NCI-H1105 (cell line): ENCODE results near the gene PARG.
"Not testable (repeated sequence)": the region's sequence is repeated elsewhere in the genome, so short reads cannot be mapped to it uniquely, and the experiment has no call there.

Source experiments
- DNase-seq: peaks from one replicate; lab custom pipeline; 2025; lab: John Stamatoyannopoulos, UW

PARG gene

DNA sequence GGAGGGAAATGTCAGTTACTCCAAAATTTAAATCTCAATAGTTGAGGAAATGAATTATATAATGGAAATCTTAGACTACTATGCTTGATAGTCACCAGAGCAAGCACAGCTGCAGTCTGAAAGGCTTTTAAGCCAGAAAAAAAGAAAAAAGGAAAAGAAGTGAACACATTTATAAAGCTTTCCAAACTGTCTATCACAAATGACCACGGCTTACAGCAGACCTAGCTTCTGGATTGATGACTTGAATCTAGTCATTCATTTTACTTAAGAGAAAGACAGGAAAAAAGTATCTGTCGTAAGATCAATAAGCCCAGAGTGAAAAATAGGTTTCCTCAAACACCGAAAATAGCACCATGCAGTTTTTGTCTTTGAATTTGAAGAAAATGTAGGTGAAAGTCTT, 111.8 kb downstream of the PARG start:
- no peak for DNase-seq

DNA sequence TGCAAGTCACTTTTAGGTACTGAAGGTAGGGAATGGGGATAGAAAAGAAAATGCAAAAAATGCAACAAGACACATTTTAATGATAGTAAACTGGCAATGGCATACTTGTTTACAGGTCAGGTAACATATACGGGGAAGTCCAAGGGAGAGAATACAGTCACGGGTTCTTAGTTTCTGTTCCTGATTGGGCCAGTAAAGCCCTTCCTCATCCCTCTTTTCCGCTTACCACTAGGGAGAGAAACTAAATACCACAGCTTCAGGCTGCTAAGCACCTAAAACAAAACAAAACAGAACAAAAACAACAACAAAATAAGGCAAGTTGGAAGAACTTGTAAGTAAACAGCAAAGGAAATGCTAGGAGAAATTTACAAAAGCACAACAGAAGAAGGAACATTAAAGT, 114.5 kb downstream of the PARG start:
- no peak for DNase-seq

DNA sequence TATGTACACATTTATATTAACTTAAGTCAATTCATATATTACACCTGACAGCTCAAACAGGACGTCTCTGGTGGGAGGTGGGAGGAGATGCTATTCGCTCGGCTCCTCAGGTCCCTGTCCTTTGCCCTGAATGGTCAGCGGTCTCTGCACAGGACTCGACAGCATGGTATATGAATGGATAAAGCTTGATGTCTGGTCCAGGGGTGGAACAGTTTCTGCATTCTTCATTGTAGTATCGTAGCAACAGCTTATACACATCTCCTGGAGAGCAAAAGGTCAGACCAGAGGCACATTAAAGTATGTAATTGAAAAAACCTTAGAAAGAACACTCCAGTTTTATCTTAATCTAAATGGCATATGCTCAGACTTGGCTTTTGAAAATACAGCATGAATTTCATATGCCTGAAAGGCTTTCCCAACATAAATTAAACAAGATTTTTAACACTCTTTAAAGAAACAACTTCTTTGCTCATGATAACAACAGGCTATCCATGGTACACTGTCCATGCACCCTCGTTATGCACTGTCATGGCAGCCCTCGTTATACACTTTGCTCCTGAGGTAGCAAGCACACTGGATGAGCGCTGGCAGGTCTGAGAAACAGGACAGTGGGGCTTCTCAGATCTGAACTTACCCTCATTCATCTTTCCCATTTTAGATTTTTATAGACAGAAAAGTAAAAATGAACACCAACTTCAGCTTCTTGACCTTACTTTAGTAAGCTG, 122.4 kb downstream of the PARG start:
- DNase-seq, result no peak

DNA sequence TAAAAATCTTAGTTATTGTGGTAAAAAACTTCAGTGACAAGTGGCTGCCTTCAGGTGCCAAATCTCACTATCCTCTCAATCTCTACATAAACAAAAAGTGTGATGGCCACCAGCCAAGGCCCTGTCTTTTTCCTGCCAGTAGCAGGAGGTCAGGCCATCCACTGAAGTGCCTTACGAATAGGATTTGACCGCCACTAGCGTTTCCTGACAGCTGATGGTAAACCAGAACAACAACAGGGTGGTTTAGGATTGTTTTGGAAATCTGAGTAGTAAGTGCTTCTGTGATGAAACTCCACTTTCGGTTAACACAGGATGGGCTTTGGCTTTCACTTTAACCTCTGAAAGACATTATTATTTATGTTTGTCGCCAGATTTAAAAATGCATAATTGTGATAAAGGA, 124.0 kb downstream of the PARG start:
- DNase-seq, result no peak

DNA sequence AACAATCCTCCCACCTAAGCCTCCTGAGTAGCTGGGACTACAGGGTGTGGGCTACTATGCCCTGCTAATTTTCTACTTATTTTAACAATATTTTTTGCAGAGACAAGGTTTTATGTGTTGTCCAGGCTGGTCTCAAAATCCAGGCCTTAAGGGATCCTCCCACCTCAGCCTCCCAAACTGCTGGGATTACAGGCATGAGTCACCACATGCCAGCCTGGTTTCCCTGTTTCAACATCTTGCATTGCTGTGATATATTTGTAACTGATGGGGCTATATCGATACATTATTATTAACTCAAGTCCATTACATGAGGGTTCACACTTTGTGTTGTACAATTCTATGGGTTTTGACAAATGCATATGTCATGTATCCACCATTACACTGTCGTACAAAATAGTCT, 137.8 kb downstream of the PARG start:
- no peak for DNase-seq

DNA sequence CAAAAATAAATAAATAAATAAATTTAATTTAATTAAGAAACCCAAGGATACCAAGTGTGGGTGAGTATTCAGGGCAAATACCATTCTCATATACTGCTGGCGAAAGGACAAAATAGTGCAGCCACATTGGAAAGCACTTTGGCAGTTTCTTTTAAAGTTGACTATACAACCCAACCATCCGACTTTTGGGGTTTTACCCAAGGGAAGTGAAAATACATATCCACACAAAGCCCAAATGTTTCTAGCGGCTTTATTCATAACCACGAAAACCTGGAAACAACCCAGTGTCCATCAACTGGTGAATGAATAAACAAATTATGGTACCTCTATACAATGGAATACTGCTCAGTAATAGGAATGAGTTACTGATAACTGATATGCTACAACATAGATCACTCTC, 143.6 kb downstream of the PARG start:
- no peak for DNase-seq

DNA sequence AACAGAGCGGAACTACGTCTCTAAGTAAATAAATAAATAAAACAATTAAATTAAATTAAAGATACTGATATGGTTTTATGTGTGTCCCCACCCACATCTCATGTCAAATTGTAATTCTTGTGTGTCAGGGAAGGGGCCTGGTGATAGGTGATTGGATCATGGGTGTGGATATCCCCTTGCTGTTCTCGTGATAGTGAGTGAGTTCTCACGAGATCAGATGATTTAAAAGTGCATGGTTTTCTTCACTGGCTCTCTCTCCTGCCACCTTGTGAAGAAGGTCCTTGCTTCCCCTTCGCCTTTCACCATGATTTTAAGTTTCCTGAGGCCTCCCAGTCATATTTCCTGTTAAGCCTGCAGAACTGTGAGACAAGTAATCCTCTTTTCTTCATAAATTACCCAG, 150.7 kb downstream of the PARG start:
- no peak for DNase-seq

DNA sequence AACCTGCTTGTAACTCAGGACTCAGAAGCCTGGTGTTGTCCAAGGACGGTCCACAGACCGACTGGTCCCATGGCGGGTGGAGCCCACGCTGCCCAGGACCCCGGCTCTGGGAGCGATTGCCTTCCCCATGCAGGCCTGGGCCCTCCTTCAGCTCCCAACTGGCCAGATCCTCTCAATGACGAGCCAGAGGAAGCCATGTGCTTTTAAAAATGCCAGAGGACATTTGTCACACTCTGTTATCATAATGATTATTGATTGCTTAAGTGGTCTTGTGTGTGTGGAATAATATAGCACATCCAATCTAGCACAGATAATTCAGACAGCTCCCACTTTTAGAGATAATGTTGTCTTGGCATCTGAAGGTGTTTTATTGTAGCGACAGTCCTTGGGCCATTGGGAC, 157.1 kb downstream of the PARG start:
- DNase-seq, result no peak

DNA sequence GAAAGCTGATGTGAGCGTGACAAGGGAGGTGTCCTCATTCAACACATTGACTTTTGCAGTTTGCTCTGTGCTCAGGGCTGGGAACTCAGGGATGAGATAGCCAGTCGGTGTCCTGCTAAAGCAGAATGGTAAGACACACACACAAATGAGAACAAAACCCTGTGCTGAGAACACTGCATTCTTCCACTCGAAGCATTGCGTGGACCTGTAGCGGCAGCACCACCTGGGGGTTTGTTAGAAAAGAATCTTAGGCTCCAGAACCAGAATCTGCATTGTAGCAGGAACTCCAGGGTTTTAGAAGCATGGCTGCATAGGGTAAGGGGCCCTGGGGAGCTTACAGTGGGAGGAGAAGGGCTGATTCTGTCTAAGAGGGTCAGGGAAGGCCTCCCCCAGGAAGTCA, 158.2 kb downstream of the PARG start:
- DNase-seq, result no peak

DNA sequence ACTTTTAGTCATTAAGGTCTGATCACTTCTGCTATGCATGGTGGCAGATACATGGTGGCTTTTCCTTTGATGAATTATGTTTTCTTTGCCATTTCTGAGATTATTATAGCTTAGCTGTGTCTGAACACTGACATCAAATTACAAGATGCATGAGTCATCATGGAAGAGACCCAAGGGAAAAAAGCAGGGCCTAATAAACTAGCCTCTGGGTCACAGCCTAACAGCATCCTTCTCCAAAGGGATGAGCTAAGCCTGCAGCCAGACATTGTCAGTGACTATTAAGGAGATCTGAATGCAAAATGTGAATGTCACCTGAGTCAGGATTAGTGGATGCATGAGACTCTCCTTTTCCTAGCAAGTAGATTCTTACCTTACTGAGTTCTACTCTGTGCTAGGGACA, 160.6 kb downstream of the PARG start:
- DNase-seq, result no peak

DNA sequence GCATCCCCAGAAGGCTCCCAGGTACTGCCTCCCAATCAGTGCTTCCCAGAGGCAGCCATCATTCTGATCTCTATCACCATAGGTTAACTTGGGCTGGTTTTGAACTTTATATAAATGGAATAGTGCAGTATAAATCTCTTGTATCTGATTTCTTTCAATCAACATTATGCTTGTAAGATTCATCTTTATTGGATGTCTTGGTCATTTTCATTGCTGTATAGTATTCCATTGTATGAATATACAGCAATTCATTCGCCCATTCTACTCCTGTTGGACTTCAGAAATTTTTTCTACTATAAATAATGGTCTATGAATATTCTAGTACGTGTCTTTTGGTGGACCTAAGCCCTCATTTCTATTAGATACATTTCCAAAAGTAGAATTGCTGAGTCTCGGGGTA, 163.6 kb downstream of the PARG start:
- no peak for DNase-seq

DNA sequence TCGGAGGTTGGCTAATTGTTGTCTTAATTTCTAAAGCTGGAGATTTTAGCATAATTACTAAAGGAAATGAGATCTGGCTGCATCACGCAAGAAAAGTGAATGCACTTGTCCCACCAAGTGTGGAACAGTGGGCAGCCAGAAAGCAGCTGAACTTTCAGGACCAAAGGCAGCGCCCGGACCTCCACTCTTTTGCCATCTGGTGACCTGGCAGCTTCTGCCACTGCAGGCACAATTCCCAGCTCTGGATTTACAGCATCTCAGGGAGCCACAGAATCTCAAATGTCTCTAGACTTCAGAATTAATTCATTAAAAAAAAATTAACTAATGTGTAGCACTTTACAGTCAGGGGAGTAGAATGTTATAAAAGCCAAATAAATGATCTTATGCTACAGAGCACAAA, 165.0 kb downstream of the PARG start:
- DNase-seq, result no peak

DNA sequence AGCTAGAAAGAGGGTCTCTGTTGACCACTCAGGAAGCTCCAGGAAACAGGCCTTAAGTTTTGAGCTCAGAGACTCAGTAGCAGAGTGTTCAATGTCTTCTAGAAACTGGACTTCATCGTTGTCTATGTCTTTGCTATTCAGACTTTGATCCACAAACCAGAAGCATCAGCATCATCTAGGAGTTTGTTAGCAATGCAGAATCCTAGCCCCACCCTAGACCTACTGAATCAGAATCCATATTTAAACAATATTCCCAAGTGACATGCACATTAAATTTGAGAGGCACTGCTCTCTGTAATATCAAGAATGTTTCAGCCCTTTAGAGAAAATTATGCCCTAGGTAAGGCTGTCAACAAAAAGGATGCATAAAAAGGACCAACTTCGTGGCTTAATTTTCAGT, 166.8 kb downstream of the PARG start:
- no peak for DNase-seq

DNA sequence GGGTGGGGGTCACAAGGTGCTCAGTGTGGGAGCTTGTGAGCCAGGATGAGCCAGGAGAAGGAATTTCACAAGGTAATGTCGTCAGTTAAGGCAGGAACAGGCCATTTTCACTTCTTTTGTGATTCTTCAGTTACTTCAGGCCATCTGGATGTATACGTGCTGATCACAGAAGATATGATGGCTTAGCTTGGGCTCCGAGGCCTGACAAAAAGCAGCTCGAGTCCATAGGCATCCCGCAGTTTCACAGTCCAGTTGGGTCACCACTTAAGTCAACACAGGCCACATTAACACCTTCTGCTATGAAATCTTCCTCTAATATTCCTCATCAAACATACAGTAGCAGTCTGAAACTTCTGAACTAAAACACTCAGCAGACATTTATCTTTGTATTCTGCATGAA, 168.9 kb downstream of the PARG start:
- not testable (repeated sequence) for DNase-seq

DNA sequence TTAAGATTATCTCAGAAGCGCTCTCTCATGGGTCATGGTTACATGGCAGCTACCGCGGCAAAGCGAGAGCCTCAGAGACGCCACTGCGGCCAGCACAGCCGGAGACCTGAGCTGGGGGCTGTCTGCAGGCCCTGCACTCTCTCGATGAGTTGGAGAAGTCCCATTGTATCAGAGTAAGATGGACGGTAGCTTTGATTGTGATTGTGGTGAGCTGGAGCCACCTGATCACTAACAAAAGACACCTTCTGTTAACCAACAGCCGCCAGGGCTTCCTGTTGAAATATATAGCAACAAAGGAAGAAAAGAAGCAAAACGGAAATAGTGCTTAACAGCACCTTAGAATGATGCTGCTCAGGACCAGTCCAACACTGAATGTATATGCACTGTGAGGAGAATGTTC, 170.8 kb downstream of the PARG start:
- not testable (repeated sequence) for DNase-seq

DNA sequence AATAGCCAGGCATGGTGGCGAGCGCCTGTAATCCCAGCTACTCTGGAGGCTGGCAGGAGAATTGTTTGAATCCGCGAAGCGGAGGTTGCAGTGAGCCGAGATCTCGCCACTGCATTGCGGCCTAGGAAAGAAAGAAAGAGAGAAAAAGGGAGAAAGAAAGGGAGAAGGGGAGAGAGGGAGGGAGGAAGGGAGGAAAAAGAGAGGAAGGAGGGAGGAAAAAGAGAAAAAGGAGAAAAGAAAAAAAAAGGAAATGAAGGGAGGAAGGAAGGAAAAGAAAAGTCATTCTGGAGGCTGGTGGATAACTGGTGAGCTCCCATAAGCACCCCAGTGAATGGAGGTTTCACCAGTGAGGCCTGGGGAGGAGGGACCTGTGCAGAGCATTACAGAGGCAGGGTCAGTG, 172.1 kb downstream of the PARG start:
- no peak for DNase-seq

DNA sequence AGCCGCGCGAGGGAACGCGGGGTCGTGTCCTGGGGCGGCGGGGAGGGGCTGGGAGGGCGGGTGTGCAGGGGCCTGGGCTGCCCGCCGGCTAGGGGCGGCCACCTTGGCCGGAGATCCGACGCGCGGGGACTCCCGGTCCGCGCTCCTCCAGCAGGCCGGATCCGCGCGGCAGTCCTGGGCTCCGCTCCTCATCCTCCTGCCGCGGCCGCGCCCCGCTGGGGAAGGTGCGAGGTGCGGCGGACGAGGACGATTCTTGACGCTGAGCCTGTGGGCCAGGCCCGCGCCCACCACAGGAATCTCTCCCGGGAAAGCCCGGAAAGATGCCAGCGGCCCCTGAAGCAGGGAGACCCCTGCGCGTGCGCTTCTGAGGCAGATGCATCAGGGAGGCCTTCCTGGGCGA, 173.1 kb downstream of the PARG start:
- DNase-seq, result no peak

DNA sequence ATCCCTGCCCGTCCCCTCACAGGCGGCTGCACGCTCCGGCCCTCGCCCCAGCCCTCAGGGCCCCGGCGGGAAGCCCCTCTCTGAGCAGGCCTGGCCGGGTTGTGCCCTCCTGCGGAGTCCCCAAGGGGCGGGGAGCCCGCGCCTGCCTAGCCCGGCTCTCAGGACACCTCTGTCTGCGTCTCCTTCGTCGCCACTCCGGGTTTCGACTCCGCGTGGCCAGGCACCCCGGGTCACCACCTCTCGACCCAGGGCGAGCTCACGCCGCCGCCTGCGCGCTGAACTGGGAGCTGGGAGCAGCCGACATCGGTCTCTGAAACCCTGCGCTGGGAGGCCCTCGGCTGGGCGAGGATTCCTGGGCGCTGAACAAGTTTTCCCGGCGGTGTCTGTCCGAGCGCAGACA, 173.5 kb downstream of the PARG start:
- DNase-seq, result no peak
